HG02852 (cell line): Measurements from ENCODE around the gene ALK.
A peak's percentile ranks its signal among the peaks of the same experiment; 100 is the strongest.

ENCODE experiments used
- ATAC-seq: cut with Tn5 transposase; IDR thresholded peaks from one replicate; pipeline ENCODE4 v1.9.1; 2021; ENCODE audit warnings: mild to moderate bottlenecking, moderate library complexity; ENCODE audit not compliant: unreplicated experiment

Gene ALK

DNA sequence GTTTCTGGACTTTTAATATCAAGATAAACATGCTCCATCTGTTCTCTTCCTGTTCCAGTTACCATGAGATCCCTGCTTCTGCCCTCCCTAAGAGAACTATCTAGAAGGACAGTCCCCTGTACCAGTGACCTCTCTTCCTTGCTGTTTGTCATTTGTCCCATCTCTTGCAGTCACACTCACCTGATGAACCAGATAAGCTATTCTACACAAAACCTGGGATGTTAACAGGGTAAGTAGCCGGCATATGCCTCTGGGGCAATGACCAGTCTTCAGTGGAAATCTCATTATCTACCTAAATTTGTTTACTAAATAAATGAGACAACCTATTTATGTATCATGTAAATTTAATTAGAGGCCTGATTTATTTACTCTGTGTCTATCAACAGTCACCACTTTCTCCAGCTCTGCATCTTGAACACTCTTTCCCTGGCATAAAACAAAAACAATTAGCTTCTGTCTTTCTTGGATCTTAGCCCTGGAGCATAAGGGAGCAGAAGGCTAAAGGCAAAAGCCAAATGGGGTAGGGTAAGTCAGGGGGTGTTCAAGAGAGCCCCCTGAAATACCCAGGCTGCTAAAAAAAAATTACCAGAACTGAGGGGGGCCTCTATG, 337.7 kb downstream of the ALK start:
- no peak for ATAC-seq

DNA sequence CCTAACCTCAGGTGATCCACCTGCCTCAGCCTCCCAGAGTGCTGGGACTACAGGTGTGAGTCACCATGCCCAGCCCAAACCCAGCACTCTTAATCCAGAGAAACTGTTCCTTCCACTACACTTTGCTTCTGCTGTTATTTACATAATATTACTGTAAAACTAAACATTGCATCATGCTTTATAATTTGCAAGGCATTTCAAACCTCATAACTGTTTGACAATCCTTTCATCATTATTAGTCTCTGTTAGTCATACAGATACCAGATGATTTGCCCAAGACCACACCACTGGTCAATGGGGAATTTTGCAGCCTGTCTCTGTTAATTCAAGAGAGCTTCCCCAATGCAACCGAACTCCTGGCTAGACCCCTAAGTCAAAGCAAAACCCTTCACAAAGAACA, 338.3 kb downstream of the ALK start:
- ATAC-seq = peak; percentile 52

DNA sequence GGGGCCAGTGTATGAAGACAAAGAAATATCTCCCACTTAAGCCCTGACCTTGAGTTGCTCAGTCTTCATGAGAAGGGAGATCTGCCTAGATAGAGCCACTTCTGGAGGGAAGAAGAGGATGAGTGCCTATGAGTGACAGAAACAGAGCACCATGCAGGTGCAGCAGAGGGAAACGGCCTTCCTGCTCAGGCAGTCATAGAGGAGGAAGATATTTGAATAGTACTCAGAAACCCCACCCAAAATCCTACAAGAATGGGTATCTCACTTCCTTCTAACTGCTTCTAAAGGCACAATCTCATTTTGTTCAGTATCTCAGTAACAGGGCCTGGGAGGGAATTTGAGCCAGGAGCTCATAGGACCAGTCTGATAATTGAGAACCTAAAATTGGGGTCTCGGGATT, 339.3 kb downstream of the ALK start:
- peak; percentile 57 for ATAC-seq

DNA sequence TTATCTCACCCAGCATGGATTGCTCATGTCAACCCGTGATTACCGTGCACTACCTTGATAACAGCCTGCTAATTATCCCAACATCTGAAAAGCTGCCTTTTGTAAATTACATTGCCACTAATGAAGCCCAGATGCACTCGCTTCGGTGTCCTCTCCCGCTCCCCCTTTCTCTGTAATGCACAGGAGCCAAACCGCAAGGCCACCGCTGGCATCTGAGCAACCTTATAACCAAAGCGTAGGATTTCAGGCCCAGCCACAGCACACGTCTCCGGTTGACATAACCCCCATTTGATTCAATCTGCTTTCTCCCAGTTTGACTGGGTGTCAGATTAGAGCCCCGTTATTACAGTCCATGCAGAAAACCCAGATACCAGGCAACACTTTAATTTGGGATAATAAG, 341.2 kb downstream of the ALK start:
- no peak for ATAC-seq

DNA sequence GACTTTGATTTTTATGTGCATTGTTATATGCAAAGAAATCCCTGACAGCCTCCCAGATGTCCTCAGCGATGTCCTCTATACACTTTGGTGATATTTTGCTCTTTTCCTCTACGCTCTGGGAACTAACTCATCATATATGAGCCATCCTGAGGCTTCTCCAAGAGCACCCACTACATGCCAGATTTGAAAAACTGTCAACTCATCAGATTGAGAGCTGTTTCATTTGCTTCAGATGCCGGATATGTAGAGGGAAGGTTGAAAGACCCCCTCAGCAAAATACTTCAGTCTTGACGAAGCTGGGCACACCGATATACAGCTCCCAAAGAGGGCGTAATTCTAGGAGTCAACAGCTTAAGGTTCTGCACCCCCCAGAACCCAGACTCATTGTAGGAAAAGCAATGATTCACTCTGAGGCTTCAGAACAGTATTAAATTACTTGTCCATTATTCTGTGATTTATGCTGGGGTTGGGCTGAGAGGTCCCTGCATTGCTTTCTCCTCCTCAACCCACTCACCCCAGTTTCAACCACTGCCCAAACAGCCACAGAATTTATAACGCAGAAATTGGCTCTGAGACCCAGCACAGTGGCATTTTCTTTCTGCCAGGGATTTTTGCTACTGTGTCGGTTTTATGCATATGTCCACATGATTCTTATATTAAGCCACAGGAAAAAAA, 341.8 kb downstream of the ALK start:
- no peak for ATAC-seq

DNA sequence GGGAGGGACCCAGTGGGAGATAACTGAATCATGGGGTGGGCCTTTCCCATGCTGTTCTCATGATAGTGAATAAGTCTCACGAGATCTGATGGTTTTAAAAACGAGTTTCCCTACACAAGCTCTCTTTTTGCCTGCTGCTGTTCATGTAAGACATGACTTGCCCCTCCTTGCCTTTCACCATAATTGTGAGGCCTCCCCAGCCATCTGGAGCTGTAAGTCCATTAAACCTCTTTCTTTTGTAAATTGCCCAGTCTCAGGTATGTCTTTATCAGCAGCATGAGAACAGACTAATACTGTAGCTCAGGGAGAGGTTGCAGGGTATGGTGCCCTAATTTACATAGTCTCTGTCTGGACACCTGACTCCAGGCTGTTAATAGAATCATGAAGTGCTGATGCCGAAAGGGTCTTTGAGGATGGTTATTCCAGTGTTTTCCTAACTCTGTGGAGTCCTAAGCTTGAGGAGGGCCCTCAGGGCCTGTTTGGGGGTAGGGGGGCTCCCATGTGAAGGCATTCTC, 343.2 kb downstream of the ALK start:
- no peak for ATAC-seq

DNA sequence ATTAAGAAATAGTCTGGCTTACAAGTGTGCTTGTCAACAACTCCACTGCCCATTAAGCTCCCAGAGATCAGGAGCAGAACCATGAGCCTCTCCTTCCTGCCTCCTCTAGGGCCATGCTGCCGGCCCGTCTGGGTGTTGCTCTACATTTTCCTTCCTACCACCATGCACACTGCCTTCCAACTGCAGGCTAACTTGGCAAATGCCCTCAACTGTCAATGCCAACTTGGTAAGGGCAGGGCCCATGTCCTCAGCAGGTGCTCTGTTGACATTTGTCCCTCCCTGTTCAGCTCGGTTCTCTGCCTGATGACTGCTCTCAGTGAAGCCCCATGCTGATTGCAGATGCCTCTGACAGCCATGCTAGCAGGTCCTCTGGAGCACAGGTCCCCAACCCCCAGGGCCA, 345.2 kb downstream of the ALK start:
- no peak for ATAC-seq

DNA sequence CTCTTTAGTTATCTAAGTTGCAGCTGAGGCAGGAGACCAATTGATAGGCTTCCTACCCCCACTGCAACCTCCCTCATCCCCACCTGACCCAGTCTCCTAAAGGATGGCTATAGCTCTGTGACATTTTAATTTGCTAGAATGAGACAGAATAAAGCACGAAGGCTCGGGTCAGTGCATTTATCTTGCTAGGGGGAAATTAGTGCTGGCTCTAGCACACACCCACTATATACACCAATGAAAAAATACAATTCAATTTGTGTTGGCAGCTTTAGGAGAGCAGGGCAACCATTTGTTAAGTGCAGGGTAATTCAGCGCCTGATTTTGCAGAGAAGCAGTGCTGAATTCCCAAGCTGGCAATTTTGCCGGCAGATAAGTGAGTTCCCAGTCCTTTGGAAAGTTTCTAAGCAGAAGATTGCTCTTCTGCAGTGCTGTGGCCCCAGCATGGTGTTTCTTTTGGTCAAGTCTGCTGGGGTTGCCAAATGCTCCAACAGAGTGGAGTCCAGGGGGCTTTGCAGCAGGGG, 346.0 kb downstream of the ALK start:
- ATAC-seq = no peak

DNA sequence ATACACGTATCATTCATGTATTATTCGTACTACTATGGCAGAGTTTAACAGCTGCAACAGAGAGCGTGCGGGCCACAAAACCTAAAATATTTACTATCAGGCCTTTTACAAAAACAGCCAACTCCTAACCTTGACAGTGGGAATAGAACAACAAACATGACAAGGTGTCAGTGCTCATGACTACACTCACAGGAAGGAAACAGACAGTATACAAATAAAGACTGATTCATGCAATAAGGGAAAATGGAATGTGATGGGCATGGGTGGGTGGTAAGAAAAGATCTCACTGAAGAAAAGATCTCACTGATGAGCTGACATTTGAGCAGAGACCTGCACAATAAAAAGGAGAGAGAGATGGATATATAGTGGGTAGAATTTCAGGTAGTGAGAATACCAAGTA, 347.8 kb downstream of the ALK start:
- no peak for ATAC-seq

DNA sequence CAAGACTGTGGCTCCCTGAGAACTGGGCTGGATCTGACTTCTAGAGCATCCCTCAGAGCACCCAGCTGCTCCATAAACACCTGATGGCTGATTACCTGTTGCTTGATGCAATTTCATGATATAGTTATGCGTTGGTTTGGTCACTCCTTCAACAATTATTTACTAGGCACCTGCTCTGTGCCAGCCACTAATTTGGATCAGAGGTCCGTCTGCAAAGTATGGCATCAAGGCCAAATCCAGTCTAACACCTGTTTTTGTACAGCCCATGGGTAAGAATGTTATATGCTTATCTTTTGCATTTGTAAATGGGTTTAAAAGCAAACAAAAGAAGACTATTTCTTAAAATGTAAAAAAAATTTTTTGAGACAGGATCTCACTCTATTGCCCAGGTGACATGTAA, 348.2 kb downstream of the ALK start:
- no peak for ATAC-seq

DNA sequence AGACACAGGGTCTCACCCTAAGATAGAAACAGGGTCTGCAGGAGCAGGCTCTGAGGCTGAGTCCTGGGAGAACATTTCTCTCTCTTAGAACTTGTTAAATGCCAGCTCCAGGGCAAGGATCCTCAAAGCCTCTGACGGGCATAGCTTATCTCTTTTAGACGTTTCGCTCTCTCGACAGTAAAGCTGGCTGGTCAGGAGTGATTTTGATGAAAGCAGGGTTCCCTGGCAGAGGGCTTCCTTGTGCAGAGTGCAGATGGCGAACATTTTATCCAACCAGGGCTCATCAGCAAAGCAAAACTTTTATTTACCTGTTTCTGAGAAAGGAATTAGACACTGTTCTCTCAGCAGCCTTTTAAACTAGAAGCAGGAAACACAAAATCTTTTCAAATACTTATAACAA, 350.8 kb downstream of the ALK start:
- ATAC-seq = no peak

DNA sequence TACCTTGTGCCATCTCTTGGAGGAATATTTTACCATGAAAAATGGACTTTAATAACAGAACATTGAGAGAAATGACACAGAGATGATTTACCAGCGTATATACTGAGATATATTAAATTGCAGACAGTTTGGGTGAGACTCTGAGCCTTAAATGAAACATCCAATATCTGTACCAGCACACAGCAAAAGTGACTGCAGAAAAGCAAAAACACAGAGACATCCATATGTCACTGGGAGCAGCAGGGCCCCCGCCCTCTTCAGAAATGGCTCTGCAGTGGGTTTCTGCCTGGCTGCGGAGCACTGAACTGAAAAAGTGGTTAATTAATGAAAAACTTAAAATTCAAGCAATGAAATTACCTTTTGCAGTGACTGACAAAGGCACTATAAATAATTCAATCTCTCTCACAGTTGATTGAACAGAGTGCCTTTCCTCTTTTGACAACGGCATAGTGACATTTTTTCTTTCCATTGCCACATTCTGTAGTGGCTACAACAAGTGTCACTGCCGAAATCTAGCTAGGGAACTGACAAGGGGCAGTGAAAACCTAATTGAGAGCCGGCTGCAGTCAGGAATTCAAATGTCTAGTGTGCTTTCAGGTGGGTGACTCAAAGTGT, 353.4 kb downstream of the ALK start:
- no peak for ATAC-seq

DNA sequence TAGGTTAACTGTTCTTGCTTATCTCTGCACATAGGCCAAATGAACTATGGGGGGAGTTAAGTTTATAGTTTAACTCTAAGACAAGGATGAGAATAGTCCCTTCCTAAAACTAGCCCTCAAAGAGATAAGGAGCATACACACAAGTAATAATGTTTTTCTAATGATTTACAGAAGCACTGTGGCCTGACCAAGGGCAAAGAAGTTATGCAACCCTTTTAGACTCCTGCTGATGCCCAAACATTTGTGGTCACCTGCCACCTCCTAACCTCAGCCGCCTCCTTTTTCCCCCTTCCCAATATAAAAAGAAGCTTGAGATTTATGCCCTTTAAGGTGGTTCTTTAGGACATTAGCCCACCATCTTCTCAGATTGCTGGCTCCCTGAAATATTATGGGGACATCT, 357.7 kb downstream of the ALK start:
- ATAC-seq = no peak

DNA sequence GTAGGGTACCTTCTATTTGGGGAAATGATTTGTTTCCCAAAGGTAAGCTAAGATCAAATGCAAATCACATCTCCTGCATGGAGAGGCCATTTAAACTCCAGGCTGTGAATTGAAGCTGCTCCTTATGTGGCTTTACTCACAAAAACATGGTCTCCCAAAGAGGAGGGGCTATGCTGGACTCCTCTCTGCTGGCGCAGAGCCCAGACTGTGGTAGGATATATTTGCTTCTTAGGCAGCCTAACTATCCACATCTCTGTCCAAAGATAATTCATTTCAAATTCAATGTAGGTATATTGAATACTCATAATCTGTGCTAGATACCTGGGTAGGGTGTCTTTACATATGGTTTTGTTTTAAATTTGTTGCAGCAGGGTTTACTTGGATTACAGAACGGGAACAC, 358.5 kb downstream of the ALK start:
- no peak for ATAC-seq

DNA sequence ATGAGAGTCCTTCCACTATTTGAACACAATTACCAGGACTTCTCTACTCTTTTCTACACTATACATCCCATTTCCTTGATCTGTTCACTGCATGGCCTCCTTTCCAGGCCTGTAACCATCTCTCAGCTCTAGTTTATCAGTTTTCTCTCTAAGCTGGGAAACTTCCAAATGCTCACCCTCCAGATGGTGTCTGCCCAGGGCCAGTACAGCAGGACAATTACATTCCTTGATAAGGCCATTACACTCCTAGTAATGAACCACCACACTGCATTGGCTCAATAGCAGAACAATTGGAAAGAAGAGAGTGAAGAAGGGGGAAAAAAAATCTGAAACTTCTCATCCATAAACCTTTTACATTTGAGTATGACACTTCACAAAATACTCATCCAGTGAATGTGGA, 359.1 kb downstream of the ALK start:
- ATAC-seq = no peak

DNA sequence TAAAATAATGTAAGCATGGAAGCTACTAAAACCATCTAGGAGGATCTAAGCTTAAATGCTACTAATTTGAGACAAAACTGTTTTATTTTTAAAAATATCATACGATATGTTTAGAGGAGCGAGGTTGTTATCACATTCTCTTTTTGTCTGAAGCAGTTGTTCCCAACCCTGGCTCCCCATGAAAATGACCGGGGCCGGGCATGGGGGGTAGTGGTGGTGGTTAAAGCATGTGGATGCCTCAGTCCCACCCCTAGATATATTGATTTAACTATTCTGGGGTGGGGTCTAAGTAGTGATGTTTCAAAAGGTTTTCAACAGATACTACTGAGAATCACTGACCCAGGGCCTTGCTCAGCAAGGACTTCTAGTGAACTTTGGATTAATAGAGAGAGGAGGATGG, 359.8 kb downstream of the ALK start:
- no peak for ATAC-seq

DNA sequence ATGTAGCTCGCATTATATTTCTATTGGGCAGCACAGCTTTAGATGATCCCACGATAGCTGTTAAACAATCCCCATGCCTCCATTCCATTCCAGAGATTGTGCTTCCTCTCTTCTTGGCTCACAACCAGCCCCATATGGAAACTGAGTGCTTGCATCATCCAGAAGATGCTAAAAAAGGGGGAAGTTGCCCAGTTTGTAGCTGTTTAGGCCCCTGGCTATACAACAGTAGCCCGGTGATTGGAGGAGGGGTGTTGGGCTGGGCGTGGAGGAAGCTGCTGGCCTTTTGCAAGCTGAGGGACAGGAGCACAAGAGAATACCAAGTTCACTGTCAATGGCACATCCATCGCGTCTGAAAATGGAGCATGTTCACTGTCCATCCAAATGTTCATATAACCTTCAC, 360.2 kb downstream of the ALK start:
- ATAC-seq = no peak

DNA sequence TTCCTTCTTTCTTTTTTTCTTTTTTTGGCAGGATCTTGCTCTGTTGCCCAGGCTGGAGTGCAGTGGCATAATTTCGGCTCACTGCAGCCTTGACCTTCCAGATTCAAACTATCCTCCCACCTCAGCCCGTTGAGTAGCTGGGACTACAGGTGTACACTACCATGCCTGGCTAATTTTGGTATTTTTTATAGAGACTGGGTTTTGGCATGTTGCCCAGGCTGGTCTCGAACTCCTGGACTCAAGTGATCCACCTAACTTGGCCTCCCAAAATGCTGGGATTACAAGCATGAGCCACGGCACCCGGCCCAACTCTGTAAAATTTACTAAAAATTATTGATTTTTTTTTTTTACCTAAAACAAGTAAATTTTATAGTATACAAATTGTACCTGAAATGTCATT, 360.8 kb downstream of the ALK start:
- no peak for ATAC-seq

DNA sequence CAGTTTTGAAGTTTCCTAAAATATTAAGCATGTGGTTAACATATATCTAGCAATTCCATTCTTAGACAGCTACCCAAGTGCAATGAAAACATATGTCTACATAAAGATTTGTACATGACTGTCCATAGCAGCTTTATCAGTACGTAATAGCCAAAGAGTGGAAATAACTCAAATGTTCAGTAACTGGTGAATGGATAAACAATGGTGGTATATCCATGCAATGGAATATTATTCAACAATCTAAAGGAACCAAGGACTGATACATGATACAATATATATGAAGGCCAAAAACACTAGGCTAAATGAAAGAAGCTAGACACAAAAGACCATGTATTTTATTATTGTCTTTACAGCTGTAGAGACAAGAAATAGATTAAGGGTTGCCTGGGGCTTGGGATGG, 361.4 kb downstream of the ALK start:
- no peak for ATAC-seq

DNA sequence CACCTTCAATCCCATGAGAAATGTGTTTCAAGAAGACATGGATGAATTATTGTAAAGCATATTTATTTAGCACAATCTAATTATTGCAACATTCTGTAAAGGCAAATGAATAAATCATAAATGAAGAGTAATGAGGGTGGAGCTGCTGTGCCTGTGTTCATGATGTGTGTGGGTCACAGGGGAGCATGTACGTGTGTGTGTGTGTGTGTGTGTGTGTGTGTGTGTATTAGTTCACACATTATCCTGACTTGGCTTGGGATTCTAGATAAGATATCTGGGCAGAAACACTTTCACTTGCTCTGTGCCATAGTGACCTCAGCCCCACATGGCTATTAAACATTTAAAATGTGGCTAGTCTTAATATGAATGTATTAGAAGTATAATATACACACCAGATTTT, 361.8 kb downstream of the ALK start:
- no peak for ATAC-seq

DNA sequence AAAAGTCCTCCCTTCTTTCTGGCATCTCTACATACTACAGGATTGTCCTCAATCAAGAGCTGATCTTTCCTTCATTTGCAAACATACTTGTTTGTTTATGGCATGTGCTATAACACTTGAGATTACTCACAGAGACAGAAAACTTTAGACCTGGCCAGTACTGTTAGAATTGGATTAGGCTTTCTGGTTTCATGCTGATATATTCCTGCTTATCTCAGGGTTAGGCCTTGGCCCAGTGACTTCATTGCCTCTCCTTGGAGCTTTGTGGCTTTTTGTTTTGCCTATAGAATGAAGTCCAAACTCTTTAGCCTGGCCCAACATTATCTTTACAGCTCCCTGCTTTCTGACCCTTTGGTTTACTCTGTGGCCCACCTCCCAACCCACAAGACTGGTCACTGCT, 363.3 kb downstream of the ALK start:
- ATAC-seq = no peak

DNA sequence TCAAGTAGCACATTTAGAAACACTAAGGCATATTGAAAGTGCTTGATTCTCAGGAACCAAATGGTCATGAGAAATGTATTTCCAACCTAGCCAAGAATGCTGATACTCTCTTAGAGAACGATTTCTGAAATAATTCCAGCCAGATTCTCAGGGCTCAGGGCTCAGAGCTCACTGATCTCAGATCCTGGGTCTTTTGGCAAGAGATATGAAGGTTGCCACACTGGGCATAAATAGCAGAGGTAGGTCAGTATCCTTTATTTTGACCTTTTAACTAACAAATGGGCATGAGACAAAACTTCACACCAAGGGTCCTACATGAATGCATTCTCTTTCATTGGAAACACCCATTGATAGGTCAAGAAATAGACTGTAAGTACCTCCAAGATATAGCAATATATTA, 364.1 kb downstream of the ALK start:
- ATAC-seq = no peak
